ENCODE results near the gene NKAIN1.

NKAIN1 gene

DNA sequence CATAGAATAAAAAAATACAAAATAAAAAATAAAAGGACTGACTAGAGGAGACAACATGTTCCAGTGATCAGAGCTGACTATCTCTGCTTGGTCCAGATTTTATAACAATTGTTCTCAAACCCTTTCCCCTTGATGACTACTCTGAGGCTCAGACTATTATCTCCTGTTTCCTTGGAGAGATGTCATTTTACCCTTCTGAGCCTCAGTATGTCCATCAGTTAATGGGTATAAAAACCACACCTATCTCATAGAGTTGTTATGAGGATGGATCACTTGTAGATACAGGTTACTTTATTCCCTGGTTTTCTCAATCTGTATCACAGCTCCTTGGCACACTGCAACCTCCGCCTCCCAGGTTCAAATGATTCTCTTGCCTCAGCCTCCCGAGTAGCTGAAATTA lies 7.0 kb downstream of the NKAIN1 start:
- no peak for DNase-seq (ENCODE audit: low spot score)

DNA sequence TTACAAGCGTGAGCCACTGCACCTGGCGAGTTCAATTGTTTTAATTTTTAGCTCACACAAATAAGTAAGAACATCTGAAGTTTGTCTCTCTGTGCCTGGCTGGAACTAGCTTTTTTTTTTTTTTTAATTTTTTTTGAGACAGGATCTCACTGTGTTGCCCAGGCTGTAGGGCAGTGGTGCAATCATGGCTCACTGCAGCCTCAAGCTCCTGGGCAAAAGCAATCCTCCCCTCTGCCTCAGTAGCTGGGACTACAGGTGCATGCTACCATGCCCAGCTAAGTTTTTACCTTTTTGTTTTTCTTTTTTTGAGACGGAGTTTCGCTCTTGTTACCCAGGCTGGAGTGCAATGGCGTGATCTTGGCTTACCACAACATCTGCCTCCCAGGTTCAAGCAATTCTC lies 7.9 kb downstream of the NKAIN1 start:
- no peak for DNase-seq (ENCODE audit: low spot score)

GRCh38 chr1:31230378-31230777 lies 9.3 kb downstream of the NKAIN1 start:
- no peak for DNase-seq (ENCODE audit: low spot score)

DNA sequence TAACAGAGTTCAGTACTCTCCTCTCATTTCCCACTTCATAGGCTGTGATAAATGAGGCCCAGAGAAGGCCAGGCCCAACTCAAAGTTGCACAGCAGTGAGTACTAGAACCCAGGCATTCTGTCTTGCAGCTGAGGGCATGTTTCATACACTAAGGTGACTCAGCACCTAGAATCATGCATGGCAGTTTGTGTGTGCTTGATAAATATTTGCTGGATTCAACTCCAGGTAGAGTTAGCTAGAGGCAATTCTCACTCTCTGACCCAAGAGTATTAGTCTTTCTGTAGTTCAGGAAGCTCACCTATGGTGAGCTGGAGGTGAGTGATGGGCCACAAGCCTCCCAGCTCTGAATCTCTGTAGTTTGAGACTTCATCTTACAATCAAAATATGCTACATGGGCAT lies 10.7 kb downstream of the NKAIN1 start:
- no peak for DNase-seq (ENCODE audit: low spot score)

DNA sequence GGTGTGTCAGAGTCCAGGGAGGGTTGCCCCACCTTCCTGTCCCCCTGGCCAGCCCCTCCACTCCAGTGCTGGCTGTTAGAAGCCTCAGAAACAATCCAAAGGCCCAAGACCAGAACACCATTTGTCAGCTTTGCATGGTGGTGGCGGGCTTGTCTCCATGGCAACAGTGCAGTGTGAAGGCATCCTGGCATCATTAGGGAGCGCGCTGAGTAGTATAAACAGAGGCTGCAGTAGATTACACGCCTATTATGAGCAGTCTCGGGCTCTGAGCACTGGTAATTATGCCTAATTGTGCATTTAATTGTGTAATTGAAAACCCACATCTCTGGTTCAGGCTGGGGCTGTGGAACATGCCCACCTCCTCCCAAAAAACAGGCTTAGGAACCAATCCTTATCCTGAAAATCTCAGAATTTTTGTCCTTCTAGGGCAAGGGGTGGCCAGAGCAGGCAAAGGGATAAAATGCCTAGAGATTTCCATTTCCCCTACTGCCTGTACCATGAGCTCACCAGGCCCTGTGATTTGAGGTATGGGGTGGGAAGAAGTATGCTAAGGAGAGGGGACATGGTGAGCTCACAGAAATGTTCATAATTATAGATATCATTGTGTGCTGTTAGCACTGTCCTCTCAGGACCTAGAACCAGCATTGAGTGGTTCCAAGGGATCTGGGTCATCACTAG lies 11.7 kb downstream of the NKAIN1 start:
- no peak for DNase-seq (ENCODE audit: low spot score)

- DNase-seq (ENCODE audit: low spot score), result no peak
These were observed 15.6 kb downstream of the NKAIN1 start for GRCh38 chr1:31224068-31224467.

DNA sequence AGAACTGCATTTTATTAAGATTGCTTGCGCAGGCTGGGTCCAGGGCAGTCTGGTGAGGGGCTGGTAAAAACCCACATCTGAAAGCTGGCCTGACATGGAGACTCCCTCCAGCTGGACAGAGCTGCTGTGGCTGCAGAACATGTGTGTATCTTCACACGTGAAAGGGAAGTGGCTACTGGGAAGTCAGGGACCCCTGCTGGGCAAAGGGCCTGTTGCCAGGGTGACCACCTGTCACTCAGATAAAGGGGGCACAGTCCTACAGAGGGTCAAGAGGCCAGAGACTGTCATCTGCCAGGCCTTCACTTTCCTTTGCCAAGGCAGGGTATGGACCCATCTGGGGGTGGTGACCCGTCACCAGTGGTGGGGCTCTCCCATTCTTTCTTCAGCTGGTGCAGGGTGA lies 17.5 kb downstream of the NKAIN1 start:
- DNase-seq (ENCODE audit: low spot score), result no peak

- DNase-seq (ENCODE audit: low spot score), result no peak
These were observed 18.6 kb downstream of the NKAIN1 start for GRCh38 chr1:31221072-31221471.

DNA sequence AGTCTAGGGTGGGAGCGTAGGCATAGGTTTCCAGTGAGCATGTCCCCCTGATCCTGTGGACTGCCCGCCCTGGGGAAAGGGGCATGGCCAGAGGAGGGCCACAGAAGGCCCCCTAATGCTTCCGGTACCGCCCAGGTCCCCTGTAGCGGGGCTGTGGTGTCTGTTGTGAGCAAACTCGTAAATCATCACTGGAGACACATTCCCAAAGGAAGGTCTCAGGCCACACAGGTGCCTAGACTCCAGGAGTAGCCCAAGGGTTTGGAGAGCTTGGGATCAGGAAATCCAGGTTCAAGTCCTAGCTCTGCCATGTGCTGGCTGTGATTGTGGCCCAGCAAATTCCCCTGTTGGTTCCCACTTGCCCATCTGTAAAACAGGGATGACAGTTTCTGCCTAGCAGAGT lies 20.2 kb downstream of the NKAIN1 start:
- no peak for DNase-seq (ENCODE audit: low spot score)

DNA sequence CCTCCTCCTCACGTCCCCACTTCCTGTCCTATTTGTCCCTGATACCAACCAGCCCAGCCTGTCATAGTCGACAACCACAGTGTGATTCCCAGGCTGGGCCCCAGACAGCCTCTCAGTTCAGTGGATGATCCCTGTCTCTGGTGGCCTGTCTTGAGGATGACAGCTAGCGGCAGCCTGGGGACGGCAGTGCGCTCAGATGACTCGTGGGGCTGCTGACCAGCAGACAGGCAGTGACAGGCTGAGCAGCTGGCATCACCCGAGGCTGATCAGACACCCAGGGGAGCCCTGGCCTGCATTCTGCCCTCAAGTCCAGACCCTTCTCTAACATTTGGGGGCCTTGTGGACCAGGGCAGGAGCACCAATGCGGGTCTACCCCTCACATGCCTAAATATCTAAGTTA lies 21.0 kb downstream of the NKAIN1 start:
- DNase-seq (ENCODE audit: low spot score), result no peak

DNA sequence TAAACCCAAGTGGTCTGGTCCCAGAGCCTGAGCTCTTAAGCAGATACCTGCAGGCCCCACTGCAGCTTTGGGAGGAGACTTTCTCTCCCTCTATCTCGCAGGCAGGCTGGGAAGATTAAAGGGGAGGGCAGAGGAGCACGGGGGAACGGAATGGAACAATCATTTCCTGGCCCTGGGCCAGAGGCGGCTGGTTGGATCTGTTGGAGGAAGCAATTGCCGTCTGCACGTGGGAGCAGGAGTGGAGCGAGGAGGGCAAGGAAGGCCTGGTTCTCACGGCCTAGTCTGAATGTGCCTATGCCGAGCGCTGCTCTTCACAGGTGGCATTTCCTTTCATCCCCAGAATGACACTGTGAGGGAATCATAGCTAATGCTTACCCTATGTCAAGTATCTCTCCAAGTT lies 23.7 kb downstream of the NKAIN1 start:
- no peak for DNase-seq (ENCODE audit: low spot score)

DNA sequence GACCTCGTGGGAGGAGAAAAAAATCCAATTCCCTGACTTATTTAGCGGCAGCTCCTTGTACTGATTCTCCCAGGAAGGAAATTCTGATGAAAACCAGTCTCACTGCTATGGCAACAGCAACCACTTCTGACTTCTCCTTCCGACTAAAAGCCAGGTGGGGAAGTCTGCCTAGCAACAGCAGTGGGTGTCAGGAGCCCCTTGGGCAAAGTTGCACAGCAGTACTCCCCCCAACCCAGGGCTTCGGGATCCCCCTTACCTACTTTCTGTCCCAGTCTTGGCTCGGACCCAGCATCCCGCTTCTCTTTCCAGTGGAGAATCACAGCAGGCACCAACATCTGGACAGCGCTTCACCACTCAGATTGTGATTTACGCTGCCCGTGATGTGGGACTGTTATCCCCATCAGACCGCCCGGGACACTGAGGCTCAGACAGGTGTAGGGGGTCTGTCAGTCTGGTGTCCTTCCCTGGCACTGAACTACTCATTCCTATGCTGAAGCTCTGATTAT lies 24.6 kb downstream of the NKAIN1 start:
- DNase-seq (ENCODE audit: low spot score), result no peak

DNA sequence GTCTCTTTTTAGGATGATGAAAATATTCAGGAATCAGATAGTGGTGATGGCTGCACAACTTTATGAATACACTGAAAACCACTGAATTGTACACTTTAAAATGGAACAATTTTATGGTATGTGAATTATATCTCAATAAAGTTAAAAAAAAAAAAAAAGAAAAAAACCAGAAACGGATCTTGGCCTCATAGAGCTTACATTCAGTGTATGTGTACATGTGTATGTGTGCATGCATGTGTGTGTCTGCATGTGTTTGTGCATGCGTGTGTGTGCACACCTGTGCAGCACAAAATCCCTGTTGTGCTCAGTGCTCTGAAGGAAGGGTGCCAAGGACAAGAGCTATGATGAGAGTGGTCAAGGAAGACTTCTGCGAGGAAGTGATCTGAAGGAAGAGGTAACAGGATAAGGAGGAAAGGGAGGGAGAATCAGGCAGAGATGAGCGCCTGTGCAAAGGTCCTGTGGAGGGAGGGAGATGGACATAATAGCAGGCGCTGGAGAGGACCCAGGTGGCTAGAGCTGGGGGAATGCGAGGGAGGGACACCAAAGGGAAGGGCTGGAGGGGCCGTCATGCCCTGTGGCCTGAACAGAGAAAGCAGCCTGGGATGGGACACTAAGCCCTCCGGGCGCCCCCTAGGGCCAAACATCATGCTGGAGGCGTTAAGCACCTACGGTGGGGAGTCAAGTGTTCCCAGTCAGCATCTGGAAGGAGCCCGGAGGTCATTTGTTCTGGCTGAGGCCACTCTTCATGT lies 25.2 kb downstream of the NKAIN1 start:
- DNase-seq (ENCODE audit: low spot score), result peak; percentile 49

DNA sequence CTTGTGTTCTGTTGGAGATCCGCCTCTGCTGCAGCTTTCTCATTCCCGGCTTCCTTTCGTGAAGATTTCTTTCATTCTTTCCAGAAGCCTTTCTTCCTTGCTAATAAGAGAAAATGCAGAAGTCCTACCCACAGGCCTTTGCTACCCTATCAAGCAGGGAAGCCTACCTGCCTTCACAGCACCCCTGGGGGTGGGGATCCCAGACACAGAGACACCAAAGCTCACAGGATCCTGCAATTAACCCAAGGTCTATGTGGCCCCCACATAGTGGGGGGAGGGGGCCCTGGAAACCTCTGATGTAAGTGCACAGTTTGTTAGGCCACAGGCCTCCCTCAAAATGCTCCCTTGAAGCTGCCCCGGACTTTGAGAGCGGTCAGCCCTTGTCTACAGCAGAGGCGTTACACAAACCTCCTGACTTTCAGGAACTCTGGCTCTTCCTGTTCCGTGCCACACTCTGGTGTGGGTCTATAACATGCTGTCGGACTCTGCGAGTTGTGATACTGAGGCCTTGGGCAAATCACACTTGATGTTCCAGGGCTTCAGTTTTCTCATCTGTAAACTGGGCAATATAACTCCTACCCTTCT lies 31.2 kb downstream of the NKAIN1 start:
- DNase-seq (ENCODE audit: low spot score), result no peak

- DNase-seq (ENCODE audit: low spot score), result no peak
These were observed 32.1 kb downstream of the NKAIN1 start for GRCh38 chr1:31207569-31207968.

DNA sequence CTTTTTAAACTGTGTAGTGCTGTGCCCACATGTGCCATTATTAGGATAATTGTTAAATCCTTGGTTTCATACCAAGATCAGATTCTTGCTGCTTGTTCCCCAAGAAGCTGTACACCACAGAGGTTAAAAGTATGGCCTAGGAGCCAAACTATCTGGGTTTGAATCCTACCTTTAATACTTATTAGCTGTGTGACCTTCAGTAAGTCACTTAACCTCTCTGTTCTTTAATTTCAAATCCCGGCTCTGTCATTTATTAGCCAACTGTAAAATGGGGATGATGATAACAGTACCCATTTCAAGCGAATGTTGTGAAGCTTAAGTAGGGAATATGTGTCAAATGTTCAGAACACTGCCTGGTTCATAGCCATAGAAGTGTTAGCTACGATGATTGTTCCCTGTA lies 32.6 kb downstream of the NKAIN1 start:
- no peak for DNase-seq (ENCODE audit: low spot score)

- DNase-seq (ENCODE audit: low spot score), result no peak
These were observed 36.5 kb downstream of the NKAIN1 start for GRCh38 chr1:31203215-31203614.

DNA sequence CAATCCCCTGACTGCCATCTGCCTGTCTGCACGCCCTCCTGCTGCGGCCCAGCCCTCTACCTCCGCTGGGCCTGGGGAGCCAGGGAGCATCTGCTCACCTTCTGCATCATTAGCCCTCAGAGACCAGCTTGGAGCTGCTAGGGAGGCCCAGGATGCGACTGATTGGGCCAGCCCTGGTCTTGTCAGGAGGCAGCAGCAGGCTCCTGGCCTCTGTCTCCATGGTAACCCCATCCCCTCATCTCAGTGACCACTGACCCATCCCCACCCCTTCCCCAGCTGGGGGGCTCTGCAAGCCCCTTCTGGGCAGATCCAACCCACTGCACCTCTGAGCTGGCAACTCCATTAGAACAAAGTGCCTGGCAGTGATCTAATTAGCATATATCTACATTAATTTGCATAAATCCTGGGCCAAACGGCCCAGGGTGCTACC lies 37.7 kb downstream of the NKAIN1 start:
- DNase-seq (ENCODE audit: low spot score), result no peak

DNA sequence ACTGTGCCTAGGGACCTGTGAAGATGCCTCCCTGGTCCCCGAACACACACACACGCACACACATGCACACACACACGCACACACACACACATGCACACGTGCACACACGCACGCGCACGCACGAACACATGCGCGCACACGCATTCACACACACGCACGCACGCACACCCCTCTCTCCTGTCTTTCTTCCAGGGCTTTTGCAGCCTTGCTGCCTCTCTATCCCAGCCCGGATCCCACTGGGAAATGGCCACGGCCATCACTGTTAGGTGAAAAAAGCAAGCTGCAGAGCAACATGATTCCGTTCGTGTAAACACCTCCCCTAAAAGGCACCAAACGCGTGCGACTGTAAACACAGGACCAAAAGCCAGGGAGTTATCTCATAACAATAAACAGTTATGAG lies 39.7 kb downstream of the NKAIN1 start:
- no peak for DNase-seq (ENCODE audit: low spot score)

- DNase-seq (ENCODE audit: low spot score), result no peak
These were observed 40.4 kb downstream of the NKAIN1 start for GRCh38 chr1:31199236-31199790.

DNA sequence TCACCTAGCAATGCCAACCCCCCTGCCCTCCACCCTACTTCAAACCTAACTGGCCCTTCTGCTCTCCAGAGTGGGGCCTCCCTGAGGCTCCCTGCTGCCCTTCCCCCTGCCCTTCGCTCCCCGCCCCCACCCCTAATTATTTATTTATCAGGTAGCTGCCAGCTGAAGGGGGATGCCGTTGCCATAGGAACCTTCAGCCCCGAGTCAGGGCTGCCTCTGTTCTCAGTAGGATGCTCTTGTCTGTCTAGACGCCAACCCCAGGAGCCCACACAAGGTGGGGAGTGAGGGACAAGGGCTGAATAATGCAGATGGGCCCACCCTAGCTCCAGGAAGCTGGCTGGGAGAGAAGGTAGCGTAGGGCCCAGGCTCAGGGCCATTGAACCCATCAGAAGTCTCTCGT lies 41.1 kb downstream of the NKAIN1 start:
- DNase-seq (ENCODE audit: low spot score), result no peak

DNA sequence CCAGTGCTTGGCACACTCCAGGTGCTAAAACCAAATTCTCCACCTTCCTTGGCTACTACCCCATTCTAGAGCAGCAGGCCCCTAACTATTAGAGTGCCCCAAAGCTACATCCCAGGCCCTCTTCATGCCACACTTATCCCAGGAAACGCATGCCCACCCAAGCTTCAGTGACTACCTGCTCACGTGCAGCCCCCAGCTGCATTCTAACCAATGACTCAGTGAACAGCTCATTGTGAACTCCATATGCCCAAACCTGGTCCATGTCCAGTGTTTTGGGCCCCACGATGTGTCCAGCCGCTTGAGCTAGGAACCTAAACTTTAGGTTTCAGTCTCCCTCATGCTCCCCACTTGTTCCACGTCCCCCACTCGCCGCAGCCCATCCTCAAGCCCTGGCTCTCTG lies 41.5 kb downstream of the NKAIN1 start:
- DNase-seq (ENCODE audit: low spot score), result no peak

- no peak for DNase-seq (ENCODE audit: low spot score)
These were observed 43.0 kb downstream of the NKAIN1 start for GRCh38 chr1:31196685-31197084.
